ENCODE data around the gene TJP3. TPM values are rescaled to one million over a fixed set of nuclear protein-coding genes. Genes with fewer than 3 reads are reported as not detected.

Gene TJP3, protein sequence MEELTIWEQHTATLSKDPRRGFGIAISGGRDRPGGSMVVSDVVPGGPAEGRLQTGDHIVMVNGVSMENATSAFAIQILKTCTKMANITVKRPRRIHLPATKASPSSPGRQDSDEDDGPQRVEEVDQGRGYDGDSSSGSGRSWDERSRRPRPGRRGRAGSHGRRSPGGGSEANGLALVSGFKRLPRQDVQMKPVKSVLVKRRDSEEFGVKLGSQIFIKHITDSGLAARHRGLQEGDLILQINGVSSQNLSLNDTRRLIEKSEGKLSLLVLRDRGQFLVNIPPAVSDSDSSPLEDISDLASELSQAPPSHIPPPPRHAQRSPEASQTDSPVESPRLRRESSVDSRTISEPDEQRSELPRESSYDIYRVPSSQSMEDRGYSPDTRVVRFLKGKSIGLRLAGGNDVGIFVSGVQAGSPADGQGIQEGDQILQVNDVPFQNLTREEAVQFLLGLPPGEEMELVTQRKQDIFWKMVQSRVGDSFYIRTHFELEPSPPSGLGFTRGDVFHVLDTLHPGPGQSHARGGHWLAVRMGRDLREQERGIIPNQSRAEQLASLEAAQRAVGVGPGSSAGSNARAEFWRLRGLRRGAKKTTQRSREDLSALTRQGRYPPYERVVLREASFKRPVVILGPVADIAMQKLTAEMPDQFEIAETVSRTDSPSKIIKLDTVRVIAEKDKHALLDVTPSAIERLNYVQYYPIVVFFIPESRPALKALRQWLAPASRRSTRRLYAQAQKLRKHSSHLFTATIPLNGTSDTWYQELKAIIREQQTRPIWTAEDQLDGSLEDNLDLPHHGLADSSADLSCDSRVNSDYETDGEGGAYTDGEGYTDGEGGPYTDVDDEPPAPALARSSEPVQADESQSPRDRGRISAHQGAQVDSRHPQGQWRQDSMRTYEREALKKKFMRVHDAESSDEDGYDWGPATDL
- not detected in 2 replicates for total RNA-seq

DNA sequence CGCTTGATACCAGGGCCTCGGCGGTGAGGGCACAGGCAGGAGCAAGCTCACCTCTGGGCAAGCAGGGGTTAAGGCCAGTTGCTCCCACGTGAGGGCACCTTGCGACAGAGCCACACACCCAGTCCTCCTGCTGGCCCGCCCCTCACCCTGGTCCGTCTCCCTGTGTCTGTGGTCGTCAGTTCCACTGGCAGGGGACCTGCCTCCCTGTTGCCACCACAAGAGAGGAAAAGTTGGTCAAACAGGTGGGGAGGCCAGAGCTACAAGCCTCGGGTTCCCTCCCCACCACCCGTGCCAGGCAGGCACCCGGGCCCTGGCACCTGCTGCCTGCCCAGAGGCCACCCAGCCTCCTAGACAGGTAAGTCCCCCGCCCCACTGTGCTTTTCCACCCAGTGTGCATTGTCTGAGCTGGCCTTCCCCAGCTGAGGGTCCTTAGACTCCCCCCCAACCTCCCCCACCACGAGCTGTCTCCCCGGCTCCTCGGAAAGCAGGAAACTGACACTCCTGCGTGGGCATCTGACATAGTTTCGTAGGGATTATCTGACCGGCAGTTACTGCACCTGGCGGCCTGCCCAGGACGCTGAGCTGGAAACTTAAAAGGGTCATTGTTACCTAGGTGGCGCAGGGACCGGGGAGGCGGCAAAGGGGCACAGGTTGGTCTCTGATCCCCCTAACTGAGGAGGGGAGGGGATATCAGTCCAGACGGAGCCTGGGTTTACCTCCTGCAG is at the start of gene TJP3:
TJP3 (plus strand) TSS at position 178 of the 725 bp plus-strand sequence. CDS start 20,049 bp downstream, outside the sequence.

DNA sequence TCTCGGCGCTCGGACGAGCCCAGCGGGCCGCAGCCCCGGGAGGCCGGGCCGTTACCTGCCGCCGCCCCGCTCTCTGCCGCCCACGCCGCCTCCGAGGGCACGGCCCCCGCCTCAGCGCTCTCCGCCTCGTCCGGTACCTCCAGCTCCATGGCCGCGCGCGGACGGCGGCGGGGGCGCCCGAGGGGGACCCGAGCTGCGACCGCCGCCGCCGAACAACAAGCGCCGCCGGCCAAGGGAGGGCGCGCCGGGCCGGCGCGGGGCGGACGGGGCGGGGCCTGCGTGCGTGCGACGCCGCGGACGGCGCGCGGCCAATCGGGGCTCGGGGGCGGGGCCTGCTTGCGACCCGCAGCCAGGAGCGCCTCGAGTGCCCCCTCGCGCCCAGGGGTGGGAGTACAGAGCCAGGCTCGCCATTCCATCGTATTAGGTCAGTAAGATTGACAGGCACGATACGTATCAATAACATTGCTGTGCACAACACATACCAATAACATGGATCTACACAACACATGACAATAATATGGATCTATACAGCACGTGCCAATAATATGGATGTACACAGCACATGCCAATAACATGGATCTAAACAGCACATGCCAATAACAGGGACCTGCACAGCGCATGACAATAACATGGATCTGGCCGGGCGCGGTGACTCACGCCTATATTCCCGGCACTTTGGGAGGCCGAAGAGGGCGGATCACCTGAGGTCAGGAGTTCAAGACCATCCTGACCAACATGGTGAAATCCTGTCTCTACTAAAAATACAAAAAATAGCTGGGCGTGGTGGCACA is 7.7 kb upstream of the TJP3 start, which contains the start of gene PIP5K1C:
PIP5K1C (minus strand) TSS at position 227 of the 791 bp plus-strand sequence; CDS start at position 149, 78 bp downstream.

DNA sequence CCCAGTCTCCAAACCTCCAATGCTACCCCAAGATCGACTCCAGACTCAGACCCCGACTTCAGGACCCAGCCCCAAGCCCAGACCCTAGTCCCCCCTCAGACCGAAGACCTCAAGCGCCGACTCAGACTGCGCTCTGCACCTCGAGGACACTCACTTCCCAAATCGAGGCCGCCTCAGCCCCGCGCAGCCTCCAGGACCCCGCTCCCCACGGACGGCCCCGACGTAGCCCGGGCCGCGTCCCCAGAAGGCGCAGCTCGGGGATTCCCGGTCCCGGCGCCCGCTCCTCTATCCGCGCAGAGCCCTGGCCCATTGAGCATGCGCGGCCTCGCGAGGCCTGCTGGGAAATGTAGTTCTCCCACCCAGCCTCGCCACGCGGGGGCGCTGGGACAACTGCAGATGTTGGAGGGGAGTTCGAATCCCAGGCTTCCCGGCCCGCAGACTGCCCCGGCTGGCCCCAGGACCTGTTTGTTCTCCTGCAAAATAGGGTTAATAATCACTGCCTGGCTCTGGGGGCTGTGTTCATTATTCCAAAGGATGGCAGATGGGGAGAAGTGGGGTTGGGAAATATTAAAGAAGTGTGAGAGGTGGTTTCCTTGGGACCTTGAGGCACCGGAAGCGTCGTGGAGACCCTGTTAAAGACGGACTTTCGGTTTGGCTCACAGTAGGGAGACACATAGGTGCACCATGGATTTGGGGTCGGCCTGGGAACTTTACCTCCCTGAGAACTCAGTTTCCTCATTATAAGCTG is 53.4 kb downstream of the TJP3 start, which contains the start of gene APBA3:
APBA3 (minus strand) TSS at position 311 of the 748 bp plus-strand sequence. CDS start 1,428 bp downstream, outside the sequence.

DNA sequence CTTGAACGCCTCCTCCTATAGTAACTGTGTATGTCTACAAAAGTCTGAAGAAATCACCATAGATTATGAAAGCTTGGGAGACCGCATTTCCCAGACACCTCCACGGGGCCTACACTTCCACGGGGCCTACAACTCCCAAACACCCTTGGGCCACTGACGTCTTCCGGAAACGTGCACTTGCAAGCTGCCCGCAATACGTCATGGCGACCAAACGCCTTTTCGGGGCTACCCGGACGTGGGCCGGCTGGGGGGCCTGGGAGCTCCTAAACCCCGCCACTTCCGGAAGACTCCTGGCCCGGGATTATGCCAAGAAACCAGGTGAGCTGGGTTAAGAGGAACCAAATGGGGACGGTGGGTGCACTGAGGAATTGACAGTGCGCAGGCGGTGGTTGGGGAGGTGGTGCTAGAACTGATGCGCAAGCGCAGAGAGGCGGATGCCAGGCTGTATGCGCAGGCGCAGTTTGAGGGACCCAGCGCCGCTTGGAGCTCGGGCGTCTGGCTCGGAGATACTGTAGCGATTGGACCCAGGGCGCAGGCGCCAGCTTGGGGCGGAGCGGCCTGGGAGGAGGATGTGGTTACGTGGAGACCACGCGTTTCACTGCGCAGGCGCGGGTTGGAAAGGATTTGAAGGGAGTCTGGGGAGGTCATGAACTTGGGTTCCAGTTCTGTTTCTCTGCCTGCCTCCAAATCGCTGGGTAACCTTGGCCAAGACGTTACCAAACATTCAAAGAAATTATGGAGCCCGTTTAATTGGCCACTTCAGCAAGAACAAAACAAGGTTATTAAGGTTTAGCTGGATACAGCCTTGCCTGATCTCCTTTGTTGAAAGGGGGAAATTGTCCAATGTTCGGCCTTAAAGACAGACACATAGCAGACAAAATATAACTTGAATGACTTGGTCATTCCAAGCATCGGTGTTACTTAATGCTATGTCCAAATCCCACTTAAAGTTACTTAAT is 54.6 kb downstream of the TJP3 start, which contains the start of gene MRPL54:
MRPL54 (plus strand) TSS at position 182 of the 959 bp plus-strand sequence; CDS start at position 201, 19 bp downstream.

DNA sequence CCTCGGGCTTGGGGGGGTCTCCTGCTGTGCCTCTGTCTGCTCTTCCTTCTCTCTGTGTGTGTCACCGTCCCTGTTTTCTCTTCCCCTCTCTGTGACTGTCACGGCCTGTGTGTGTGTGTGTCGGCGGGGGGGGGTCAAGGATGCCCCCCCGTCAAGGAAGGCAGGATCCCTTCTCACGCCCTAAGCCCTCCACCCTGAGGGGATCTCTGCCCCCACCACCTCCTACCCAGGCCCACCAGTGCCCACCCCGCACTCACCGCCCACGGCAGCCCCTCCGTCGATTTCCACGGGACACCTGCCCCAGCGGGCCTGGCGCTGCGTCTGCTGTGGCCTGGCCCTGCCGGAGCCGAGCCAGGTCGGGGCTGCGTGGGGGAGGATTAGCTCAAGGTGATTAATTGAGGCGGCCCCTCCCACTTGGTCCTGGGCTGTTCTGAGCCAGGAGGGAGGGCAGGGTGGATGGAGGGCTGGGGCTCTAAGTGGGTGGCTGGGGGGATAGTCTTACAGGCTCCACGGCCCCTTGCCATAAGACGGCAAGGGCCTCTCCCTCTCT is 63.8 kb downstream of the TJP3 start, which contains the start of gene RAX2:
RAX2 (minus strand) TSS at position 323 of the 550 bp plus-strand sequence. CDS start 486 bp downstream, outside the sequence.

DNA sequence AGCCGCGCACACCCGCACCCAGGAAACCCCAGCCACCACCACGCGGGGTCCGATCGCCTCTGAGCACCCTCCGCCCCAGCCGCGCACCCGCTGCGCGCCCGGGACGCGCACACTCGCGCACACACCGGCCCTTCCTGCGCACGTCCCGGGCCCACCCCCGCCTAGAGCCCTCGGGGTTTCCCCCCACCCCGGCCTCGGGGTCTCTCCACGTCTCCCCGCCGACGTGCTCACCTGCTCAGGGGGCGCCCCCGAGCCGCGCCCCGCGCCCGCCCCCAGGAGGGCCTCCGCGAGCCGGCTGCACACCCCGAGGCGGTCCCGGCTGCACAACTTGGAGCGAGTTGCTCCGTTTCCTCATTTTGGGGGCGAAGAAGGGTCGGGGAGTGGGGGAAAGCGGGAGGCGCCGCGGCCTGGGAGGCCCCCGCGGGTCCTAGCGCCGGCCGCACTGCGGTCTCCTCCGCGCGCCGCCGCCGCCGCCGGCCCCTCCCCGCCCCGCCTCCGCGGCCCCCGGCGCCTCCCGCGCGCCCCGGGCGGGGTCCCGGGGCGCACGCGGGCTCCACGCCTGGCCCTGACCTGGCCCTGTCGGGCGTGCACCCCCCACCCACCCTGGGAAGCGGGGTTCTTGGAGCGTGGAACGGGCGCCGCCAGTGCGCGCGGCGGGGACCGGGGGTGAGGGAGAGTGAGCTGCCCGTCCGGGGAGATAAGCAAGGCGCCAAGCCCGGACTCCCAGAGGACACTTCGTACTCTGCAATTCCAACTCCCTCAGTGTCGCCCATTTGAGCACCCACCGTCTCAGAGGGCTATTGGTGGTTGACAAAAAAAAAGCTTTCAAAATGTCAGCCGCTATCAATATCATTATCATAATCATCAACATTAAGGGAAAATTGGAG is 78.0 kb downstream of the TJP3 start, which contains the start of gene MATK:
MATK (minus strand) TSS at position 444 of the 887 bp plus-strand sequence. CDS start 1,246 bp downstream, outside the sequence.

Other genes starting within 250 kb of the TJP3 start
- not detected in 2 replicates for gene SMIM24, start 227.9 kb upstream of the TJP3 start, total RNA-seq
- gene SMIM44, start 224.9 kb upstream of the TJP3 start, total RNA-seq: not detected in 2 replicates
- gene DOHH, start 207.7 kb upstream of the TJP3 start, total RNA-seq: 12.2 and 14.1 TPM in 2 replicates
- gene FZR1, start 202.1 kb upstream of the TJP3 start, total RNA-seq: 40.4 and 44.7 TPM in 2 replicates
- not detected in 2 replicates for gene TEKTIP1, start 169.2 kb upstream of the TJP3 start, total RNA-seq
- gene MFSD12, start 150.8 kb upstream of the TJP3 start, total RNA-seq: 70.3 and 77.4 TPM in 2 replicates
- gene HMG20B, start 135.4 kb upstream of the TJP3 start, total RNA-seq: 169 and 170 TPM in 2 replicates
- gene GIPC3, start 122.9 kb upstream of the TJP3 start, total RNA-seq: 0.15 and 0.17 TPM in 2 replicates
- 1.8 and 3.4 TPM in 2 replicates for gene TBXA2R, start 101.5 kb upstream of the TJP3 start, total RNA-seq
- gene CACTIN, start 81.6 kb upstream of the TJP3 start, total RNA-seq: 36.3 and 38.5 TPM in 2 replicates
- gene PIP5K1C, start 7.9 kb upstream of the TJP3 start, total RNA-seq: 18.8 and 21.1 TPM in 2 replicates
- gene APBA3, start 53.3 kb downstream of the TJP3 start, total RNA-seq: 19.2 and 19.8 TPM in 2 replicates
- gene MRPL54, start 54.3 kb downstream of the TJP3 start, total RNA-seq: 92.8 and 93.9 TPM in 2 replicates
- gene RAX2, start 63.8 kb downstream of the TJP3 start, total RNA-seq: not detected in 2 replicates
- not detected in 2 replicates for gene MATK, start 78.0 kb downstream of the TJP3 start, total RNA-seq
- not detected in 2 replicates for gene ZFR2, start 160.7 kb downstream of the TJP3 start, total RNA-seq
- under 0.01 and 0.67 TPM in 2 replicates for gene ATCAY, start 172.3 kb downstream of the TJP3 start, total RNA-seq
- gene NMRK2, start 224.7 kb downstream of the TJP3 start, total RNA-seq: not detected in 2 replicates